Measurements from ENCODE around the gene ATXN7L1. TPM values are rescaled to one million over a fixed set of nuclear protein-coding genes. Genes with fewer than 3 reads are reported as not detected.

The ATXN7L1 gene
- total RNA-seq, 1 experiment from 2014 or later = 24.3 TPM

- H4K5ac ChIP-seq (ENCODE audit: insufficient read length, low read depth, low read length) = no peak within 1 kb of the TSS
- H2BK20ac ChIP-seq (ENCODE audit: low read depth, low read length, poor library complexity, severe bottlenecking) = no peak within 1 kb of the TSS
- no peak within 1 kb of the TSS for H3K56ac ChIP-seq (ENCODE audit: insufficient read length, low read depth, low read length)
- H3K4me1 Mint-ChIP-seq = peaks cover 8 to 16% of the 10 kb centered on the region in 2 experiments
- H3K4me1 ChIP-seq (ENCODE audit: insufficient read depth, low read length) = no peaks in the 10 kb centered on the region
- no peak within 1 kb of the TSS for H2BK12ac ChIP-seq (ENCODE audit: insufficient read length, low read depth, low read length)
- H3K27ac Mint-ChIP-seq = peak within 1 kb of the TSS; percentile 58 to 96 (median 93); a peak in 5 of 7 replicates
- no CpG with 5 or more reads among the region's 36 CpGs for WGBS (ENCODE audit: extremely low coverage, insufficient read length, low lambda C conversion rate)
- no peaks in the 10 kb centered on the region for H3K27me3 ChIP-seq (ENCODE audit: insufficient read depth, low read length)
- H3K9ac ChIP-seq (ENCODE audit: extremely low read depth, insufficient read length, low read length) = peak within 1 kb of the TSS; percentile 27
- no peaks in the 10 kb centered on the region; the same call in 1 of the 2 replicates for H3K27me3 Mint-ChIP-seq (ENCODE audit: low read depth)
- H2BK5ac ChIP-seq (ENCODE audit: insufficient read length, low read length) = no peak within 1 kb of the TSS
- no peak within 1 kb of the TSS for H2AK5ac ChIP-seq (ENCODE audit: insufficient read length, low read length)
- no peak within 1 kb of the TSS for H2AFZ ChIP-seq (ENCODE audit: low read length)
- H2BK120ac ChIP-seq (ENCODE audit: low read depth, low read length, poor library complexity, severe bottlenecking) = no peak within 1 kb of the TSS
- H3K14ac ChIP-seq (ENCODE audit: insufficient read depth, low read length) = peak within 1 kb of the TSS; percentile 33; the same call in 1 of the 2 replicates
- peak within 1 kb of the TSS; percentile 64 for H3K4me2 ChIP-seq (ENCODE audit: insufficient read depth, insufficient read length, low read length)
- H3K27ac ChIP-seq (ENCODE audit: insufficient read length, low read depth, low read length) = no peak within 1 kb of the TSS
- H3K9me3 ChIP-seq (ENCODE audit: control insufficient read depth, low read depth, low read length) = no peaks in the 10 kb centered on the region
- H3K4me3 Mint-ChIP-seq = peak within 1 kb of the TSS; percentile 74 to 84
- H3K4ac ChIP-seq (ENCODE audit: low read depth, low read length) = no peak within 1 kb of the TSS
- H3K79me2 ChIP-seq (ENCODE audit: insufficient read depth, low read length) = 0 out of 2 replicates have a peak, but pooled peaks cover 1% of the 10 kb centered on the region
- H4K20me1 ChIP-seq (ENCODE audit: control insufficient read depth, insufficient read depth, insufficient read length) = no peaks in the 10 kb centered on the region
- no peak within 1 kb of the TSS for H3T11ph ChIP-seq (ENCODE audit: low read length)
- TF ChIP-seq CTCF (conservative IDR thresholded peaks at IDR 0.05) = peak; percentile 46; the same call in 2 of the 3 replicates
- no peaks in the 10 kb centered on the region for H3K79me1 ChIP-seq (ENCODE audit: insufficient read depth, low read depth, low read length, poor library complexity, severe bottlenecking)
- peaks cover 9 to 13% of the 10 kb centered on the region in 2 experiments for H3K9me3 Mint-ChIP-seq
- H4K91ac ChIP-seq (ENCODE audit: insufficient read length, low read depth, low read length) = no peak within 1 kb of the TSS
- H3K18ac ChIP-seq (ENCODE audit: insufficient read length, low read depth, low read length) = peak within 1 kb of the TSS; percentile 69
- H2BK15ac ChIP-seq (ENCODE audit: low read depth, low read length) = no peak within 1 kb of the TSS
- no peaks in the 10 kb centered on the region for H3K23me2 ChIP-seq (ENCODE audit: insufficient read length, low read depth, low read length, poor library complexity, severe bottlenecking)
- peaks cover 4 to 11% (median 9%) of the 10 kb centered on the region in 3 experiments for H3K36me3 Mint-ChIP-seq (ENCODE audit: insufficient read depth in 1 of 3, low read depth in 3 of 3)
- DNase-seq = peak; percentile 99
- H3K23ac ChIP-seq (ENCODE audit: insufficient read length, low read depth, low read length) = no peak within 1 kb of the TSS
- H4K8ac ChIP-seq (replicated peaks; ENCODE audit: insufficient read length, low read depth, low read length) = no peak within 1 kb of the TSS
Measured at GRCh38 chr7:105581066-105581811, 295.2 kb downstream of the ATXN7L1 start, which contains the start of gene EFCAB10. TSS of gene EFCAB10 (minus strand) at chr7:105581493. CDS start at chr7:105581463, 30 bp downstream.
